Erythroblast (primary cell): ENCODE data around the gene CTSC.

ENCODE experiments used
- GATA1 ChIP-seq: IDR thresholded peaks from 2 replicates; pipeline ENCODE4 v1.6.1; 2011; ENCODE audit warnings: low read depth, mild to moderate bottlenecking, control low read depth, low read length, moderate library complexity
- POLR2A ChIP-seq: IDR thresholded peaks from 2 replicates; pipeline ENCODE4 v1.6.1; 2011; ENCODE audit warnings: mild to moderate bottlenecking, low read length

GRCh38 chr11:88310246-88310645 lies 27.3 kb downstream of the CTSC start:
- no peak for TF ChIP-seq POLR2A
- TF ChIP-seq GATA1, result no peak
